HepG2 (cell line): Measurements from ENCODE around the gene ZFYVE28. TPM values are rescaled to one million over a fixed set of nuclear protein-coding genes. Genes with fewer than 3 reads are reported as not detected.

ENCODE experiments used
- FOSL2 ChIP-seq: sonication (generic); formaldehyde crosslinking; IDR thresholded peaks from 2 replicates; pipeline ENCODE4 v1.4.0; 2020; ENCODE audit warnings: missing genetic modification reagents
- GPBP1L1 ChIP-seq: sonication (generic); formaldehyde crosslinking; IDR thresholded peaks from 2 replicates; pipeline ENCODE4 v1.5.0; 2020; ENCODE audit warnings: mild to moderate bottlenecking, missing genetic modification reagents
- GTF3A ChIP-seq: sonication (generic); formaldehyde crosslinking; conservative IDR thresholded peaks from 2 replicates; pipeline ENCODE4 v1.4.0; 2020; ENCODE audit warnings: mild to moderate bottlenecking, missing genetic modification reagents
- SIX4 ChIP-seq: sonication (generic); formaldehyde crosslinking; IDR thresholded peaks from 2 replicates; pipeline ENCODE4 v1.4.0; 2020; ENCODE audit warnings: missing genetic modification reagents
- SMAD9 ChIP-seq: sonication (generic); formaldehyde crosslinking; IDR thresholded peaks from 2 replicates; pipeline ENCODE4 v1.5.1; 2020; ENCODE audit warnings: mild to moderate bottlenecking, missing genetic modification reagents
- TBL1XR1 ChIP-seq: fragments of 150-350 bp; IDR thresholded peaks from 2 replicates; pipeline ENCODE4 v1.6.1; 2014; ENCODE audit warnings: borderline replicate concordance, low read length; ENCODE audit not compliant: partially characterized antibody
- UBTF ChIP-seq: sonication (generic); formaldehyde crosslinking; IDR thresholded peaks from 2 replicates; pipeline ENCODE4 v1.4.0; 2020; ENCODE audit warnings: mild to moderate bottlenecking, missing genetic modification reagents
- ZMYM2 ChIP-seq: sonication (generic); formaldehyde crosslinking; IDR thresholded peaks from 2 replicates; pipeline ENCODE4 v1.8.0; 2022; ENCODE audit warnings: mild to moderate bottlenecking, missing genetic modification reagents
- ZNF446 ChIP-seq: sonication (generic); formaldehyde crosslinking; IDR thresholded peaks from 2 replicates; pipeline ENCODE4 v1.5.0; 2020; ENCODE audit warnings: mild to moderate bottlenecking, missing genetic modification reagents
- ZNF558 ChIP-seq: sonication (generic); formaldehyde crosslinking; IDR thresholded peaks from 2 replicates; pipeline ENCODE4 v1.9.0; 2022; ENCODE audit warnings: mild to moderate bottlenecking, missing genetic modification reagents, borderline replicate concordance
- ZNF564 ChIP-seq: sonication (generic); formaldehyde crosslinking; IDR thresholded peaks from 2 replicates; pipeline ENCODE4 v1.8.1; 2023; ENCODE audit warnings: mild to moderate bottlenecking, missing genetic modification reagents
- ZNF567 ChIP-seq: sonication (generic); formaldehyde crosslinking; IDR thresholded peaks from 2 replicates; pipeline ENCODE4 v1.8.1; 2023; ENCODE audit warnings: mild to moderate bottlenecking, missing genetic modification reagents, borderline replicate concordance
- ZNF674 ChIP-seq: sonication (generic); formaldehyde crosslinking; IDR thresholded peaks from 2 replicates; pipeline ENCODE4 v1.5.0; 2020; ENCODE audit warnings: low read depth, mild to moderate bottlenecking, missing genetic modification reagents
- ZZZ3 ChIP-seq: sonication (generic); formaldehyde crosslinking; IDR thresholded peaks from 2 replicates; pipeline ENCODE4 v1.4.0; 2020; ENCODE audit warnings: missing genetic modification reagents, mild to moderate bottlenecking, borderline replicate concordance
- polyA plus RNA-seq, 8 experiments: library from polyadenylated mRNA; depleted of rRNA in 3 of 8; stranded (reverse) in 7 of 8; unstranded in 1 of 8; fragments of >200 nt; fragmentation: Illumina TruSeq in 4 of 8; extraction: Trizol in 4 of 8; gene quantifications; 2 replicates each; pipeline versions ENCODE4 v1.2.1 to v1.2.3, GENCODE V29; 2011 to 2016; ENCODE audit warnings: low read depth in 4 of 8, missing spikeins in 1 of 8, mixed read lengths in 1 of 8; ENCODE audit not compliant: insufficient read depth in 1 of 8
- total RNA-seq, 5 experiments: library from RNA; depleted of rRNA; stranded (reverse); fragments of >200 nt; fragmentation: Illumina TruSeq; extraction: Trizol; gene quantifications; 2 replicates each; pipeline ENCODE4 v1.2.3, GENCODE V29; 2016; ENCODE audit warnings: low read depth in 1 of 5
- TF ChIP-seq, protein P1 (sequence below): sonication (generic); formaldehyde crosslinking; IDR thresholded peaks from 2 replicates; pipeline ENCODE4 v1.4.0; 2020; ENCODE audit warnings: missing genetic modification reagents
- TF ChIP-seq, protein P2 (sequence below): sonication (generic); formaldehyde crosslinking; IDR thresholded peaks from 2 replicates; pipeline ENCODE4 v1.9.0; 2021; ENCODE audit warnings: missing genetic modification reagents, borderline replicate concordance
- TF ChIP-seq, protein P3 (sequence below): sonication (generic); formaldehyde crosslinking; IDR thresholded peaks from 2 replicates; pipeline ENCODE4 v1.5.0; 2020; ENCODE audit warnings: missing genetic modification reagents, mild to moderate bottlenecking, borderline replicate concordance
- TF ChIP-seq, protein P4 (sequence below): sonication (generic); formaldehyde crosslinking; IDR thresholded peaks from 2 replicates; pipeline ENCODE4 v1.8.1; 2023; ENCODE audit warnings: missing genetic modification reagents, mild to moderate bottlenecking, borderline replicate concordance

ZFYVE28 gene
- total and polyA plus RNA-seq, 2 of the 13 experiments (the other 11 are each of a cell fraction or from before 2014, with no cell fraction given): 0.12 to 0.22 TPM

- TF ChIP-seq TBL1XR1 (no peak), ZZZ3 (CRISPR knock-in tag) (0 out of 2 replicates have a peak, but pooled peaks have one; percentile 69), SMAD9 (CRISPR knock-in tag) (no peak), ZNF564 (no peak), ZNF567 (CRISPR knock-in tag) (no peak; the same call in 1 of the 2 replicates), GPBP1L1 (CRISPR knock-in tag) (no peak), UBTF (CRISPR knock-in tag) (peak; percentile 83; the same call in 1 of the 2 replicates), GTF3A (CRISPR knock-in tag) (peak; percentile 85; the same call in 1 of the 2 replicates), ZNF446 (CRISPR knock-in tag) (no peak), FOSL2 (CRISPR knock-in tag) (no peak), ZNF674 (CRISPR knock-in tag) (no peak), ZMYM2 (CRISPR knock-in tag) (no peak), SIX4 (CRISPR knock-in tag) (no peak), ZNF558 (CRISPR knock-in tag) (no peak)
- TF ChIP-seq, protein P1, sequence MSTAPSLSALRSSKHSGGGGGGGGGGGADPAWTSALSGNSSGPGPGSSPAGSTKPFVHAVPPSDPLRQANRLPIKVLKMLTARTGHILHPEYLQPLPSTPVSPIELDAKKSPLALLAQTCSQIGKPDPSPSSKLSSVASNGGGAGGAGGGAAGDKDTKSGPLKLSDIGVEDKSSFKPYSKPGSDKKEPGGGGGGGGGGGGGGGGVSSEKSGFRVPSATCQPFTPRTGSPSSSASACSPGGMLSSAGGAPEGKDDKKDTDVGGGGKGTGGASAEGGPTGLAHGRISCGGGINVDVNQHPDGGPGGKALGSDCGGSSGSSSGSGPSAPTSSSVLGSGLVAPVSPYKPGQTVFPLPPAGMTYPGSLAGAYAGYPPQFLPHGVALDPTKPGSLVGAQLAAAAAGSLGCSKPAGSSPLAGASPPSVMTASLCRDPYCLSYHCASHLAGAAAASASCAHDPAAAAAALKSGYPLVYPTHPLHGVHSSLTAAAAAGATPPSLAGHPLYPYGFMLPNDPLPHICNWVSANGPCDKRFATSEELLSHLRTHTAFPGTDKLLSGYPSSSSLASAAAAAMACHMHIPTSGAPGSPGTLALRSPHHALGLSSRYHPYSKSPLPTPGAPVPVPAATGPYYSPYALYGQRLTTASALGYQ (CRISPR knock-in tag): no peak
- TF ChIP-seq, protein P2, sequence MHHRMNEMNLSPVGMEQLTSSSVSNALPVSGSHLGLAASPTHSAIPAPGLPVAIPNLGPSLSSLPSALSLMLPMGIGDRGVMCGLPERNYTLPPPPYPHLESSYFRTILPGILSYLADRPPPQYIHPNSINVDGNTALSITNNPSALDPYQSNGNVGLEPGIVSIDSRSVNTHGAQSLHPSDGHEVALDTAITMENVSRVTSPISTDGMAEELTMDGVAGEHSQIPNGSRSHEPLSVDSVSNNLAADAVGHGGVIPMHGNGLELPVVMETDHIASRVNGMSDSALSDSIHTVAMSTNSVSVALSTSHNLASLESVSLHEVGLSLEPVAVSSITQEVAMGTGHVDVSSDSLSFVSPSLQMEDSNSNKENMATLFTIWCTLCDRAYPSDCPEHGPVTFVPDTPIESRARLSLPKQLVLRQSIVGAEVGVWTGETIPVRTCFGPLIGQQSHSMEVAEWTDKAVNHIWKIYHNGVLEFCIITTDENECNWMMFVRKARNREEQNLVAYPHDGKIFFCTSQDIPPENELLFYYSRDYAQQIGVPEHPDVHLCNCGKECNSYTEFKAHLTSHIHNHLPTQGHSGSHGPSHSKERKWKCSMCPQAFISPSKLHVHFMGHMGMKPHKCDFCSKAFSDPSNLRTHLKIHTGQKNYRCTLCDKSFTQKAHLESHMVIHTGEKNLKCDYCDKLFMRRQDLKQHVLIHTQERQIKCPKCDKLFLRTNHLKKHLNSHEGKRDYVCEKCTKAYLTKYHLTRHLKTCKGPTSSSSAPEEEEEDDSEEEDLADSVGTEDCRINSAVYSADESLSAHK (CRISPR knock-in tag): no peak
- TF ChIP-seq, protein P3, sequence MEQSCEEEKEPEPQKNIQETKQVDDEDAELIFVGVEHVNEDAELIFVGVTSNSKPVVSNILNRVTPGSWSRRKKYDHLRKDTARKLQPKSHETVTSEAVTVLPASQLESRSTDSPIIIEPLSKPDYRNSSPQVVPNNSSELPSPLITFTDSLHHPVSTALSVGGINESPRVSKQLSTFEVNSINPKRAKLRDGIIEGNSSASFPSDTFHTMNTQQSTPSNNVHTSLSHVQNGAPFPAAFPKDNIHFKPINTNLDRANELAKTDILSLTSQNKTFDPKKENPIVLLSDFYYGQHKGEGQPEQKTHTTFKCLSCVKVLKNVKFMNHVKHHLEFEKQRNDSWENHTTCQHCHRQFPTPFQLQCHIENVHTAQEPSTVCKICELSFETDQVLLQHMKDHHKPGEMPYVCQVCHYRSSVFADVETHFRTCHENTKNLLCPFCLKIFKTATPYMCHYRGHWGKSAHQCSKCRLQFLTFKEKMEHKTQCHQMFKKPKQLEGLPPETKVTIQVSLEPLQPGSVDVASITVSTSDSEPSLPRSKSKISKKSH (CRISPR knock-in tag): no peak; the same call in 1 of the 2 replicates
- TF ChIP-seq, protein P4, sequence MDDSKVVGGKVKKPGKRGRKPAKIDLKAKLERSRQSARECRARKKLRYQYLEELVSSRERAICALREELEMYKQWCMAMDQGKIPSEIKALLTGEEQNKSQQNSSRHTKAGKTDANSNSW: no peak
Measured at GRCh38 chr4:2262145-2262943, 156.1 kb downstream of the ZFYVE28 start (continued).
